Measurements from ENCODE around the gene NSMF.

NSMF gene

DNA sequence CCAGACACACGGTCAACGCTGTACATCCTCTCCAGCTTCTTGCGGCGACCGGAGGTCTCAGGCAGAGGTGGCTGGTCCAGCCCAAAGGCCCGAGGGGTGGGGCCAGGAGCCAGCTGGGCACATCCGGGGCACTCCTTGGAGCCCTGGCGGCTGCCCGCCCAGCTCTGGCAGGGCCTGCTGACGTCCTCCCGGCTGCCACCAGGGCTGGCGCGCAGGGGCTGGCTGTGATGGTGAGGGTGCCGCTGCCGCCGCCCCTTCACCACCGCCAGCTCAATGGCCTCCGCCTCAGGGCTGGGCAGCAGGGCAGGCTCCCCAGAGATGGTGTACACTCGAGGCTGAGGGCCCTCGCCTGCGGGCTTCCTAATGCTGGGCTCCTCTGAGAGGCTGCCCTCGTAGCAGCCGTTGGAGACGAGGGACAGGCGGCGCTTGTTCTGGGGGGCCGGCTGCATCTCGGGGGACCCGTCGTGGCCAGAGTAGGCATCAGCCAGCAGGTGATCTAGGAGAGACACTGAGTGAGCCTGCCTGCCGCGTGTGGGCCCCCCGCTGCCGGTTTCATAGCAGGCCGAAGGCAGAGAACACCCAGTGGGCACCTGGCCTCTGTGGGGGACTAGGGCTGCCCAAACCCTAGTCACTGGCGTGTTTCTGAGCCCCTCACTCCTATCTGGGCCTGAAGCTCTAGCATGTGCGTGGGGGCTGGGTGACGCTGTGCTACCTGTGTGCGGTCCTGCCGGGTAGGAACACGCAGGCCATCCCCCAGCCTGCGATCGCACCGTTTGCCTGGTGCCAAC, 1.5 kb downstream of the NSMF start:
- Histone ChIP-seq H3K27me3 (ENCODE audit: control insufficient read depth in 2 of 2, insufficient read depth in 2 of 2, low read length in 2 of 2) (no peaks in the 10 kb centered on the region), H3K27ac (ENCODE audit: low read depth in 2 of 2, low read length in 2 of 2) (peak overlapping the region in 1 of 2 donors; percentile 16), H3K9ac (ENCODE audit: low read depth in 1 of 2, low read length in 2 of 2) (peak overlapping the region in 1 of 2 donors; percentile 69), H3K36me3 (ENCODE audit: control insufficient read depth in 2 of 2, insufficient read depth in 2 of 2, low read length in 2 of 2) (no peaks in the 10 kb centered on the region), H3K4me3 (ENCODE audit: low read length in 2 of 2) (no peak overlapping the region), H3K4me1 (ENCODE audit: control insufficient read depth in 2 of 2, insufficient read depth in 2 of 2, low read length in 2 of 2) (peaks cover 22 to 24% of the 10 kb centered on the region in 2 donors), H3K9me3 (ENCODE audit: control insufficient read depth in 2 of 2, low read length in 2 of 2) (no peaks in the 10 kb centered on the region)

DNA sequence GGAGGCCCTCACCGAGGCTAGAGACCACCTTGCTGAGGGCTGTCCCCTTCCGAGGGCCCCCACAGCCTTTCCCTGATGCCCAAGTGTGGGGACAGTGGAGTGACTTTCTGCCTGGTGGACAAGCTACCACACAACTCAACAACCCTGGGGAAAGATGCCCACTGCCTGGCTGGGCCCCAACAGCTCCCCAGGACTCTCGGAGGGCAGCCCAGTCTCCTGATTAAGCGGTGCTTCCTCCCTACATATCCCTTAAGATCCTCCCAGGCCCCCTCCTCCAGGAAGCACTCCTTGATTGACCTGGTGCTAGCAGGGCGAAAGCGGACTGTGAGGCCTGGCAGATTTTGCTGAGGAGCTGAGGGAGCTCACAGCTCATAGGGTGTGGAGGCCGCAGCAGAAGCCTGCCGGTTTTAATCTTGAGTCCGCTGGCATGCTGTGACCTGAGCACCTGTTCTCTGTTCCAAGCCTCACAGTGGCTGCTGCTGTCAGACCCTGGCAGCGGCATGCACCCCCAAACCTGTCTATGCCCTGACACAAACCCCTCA, 2.2 kb downstream of the NSMF start:
- no peak overlapping the region for H3K4me3 ChIP-seq (ENCODE audit: low read length in 2 of 2)
- no peaks in the 10 kb centered on the region for H3K36me3 ChIP-seq (ENCODE audit: control insufficient read depth in 2 of 2, insufficient read depth in 2 of 2, low read length in 2 of 2)
- H3K27me3 ChIP-seq (ENCODE audit: control insufficient read depth in 2 of 2, insufficient read depth in 2 of 2, low read length in 2 of 2), result no peaks in the 10 kb centered on the region
- no peak overlapping the region for H3K9ac ChIP-seq (ENCODE audit: low read depth in 1 of 2, low read length in 2 of 2)
- H3K27ac ChIP-seq (ENCODE audit: low read depth in 2 of 2, low read length in 2 of 2), result no peak overlapping the region
- H3K4me1 ChIP-seq (ENCODE audit: control insufficient read depth in 2 of 2, insufficient read depth in 2 of 2, low read length in 2 of 2), result peaks cover 22 to 24% of the 10 kb centered on the region in 2 donors
- H3K9me3 ChIP-seq (ENCODE audit: control insufficient read depth in 2 of 2, low read length in 2 of 2), result no peaks in the 10 kb centered on the region

DNA sequence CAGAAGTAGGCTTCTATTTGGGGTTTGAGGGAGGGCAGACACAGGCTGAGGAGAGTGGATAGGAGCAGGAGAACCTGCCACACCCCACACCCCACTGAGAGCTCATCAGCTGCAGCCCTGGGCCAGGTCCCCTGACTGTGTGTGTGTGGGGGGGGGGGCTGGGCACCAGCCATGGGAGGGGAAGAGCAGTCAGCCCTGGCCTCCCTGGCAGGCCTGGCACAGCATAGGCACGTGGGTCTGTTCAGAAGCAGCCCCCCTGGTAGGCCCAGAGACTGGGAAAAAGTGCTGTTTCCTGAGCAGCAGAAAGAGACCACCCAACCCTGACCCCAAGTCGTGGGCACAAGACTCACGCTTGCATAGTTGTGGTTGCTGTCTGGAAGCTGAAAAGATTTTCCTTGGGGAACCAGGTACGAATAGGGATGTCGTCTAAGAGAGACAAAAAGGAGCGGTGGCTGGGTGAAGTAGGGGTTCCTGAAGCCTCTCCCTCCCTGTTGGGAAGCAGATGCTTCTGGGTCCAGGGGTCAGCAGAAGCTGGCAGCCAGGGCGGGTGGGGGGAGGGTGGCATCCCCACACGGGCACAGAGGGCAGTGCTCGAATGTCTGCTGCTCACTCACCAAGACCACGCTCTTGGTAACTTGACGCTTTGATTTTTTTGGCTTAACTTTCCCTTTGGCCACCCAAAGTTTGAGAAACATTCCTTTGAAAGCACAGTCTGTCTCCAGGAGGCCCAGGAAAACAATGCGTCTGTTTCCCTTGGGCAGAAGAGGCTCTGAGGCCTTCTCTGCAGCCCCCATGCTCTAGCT, 2.9 kb downstream of the NSMF start:
- no peak overlapping the region for H3K27ac ChIP-seq (ENCODE audit: low read depth in 2 of 2, low read length in 2 of 2)
- H3K36me3 ChIP-seq (ENCODE audit: control insufficient read depth in 2 of 2, insufficient read depth in 2 of 2, low read length in 2 of 2), result no peaks in the 10 kb centered on the region
- no peaks in the 10 kb centered on the region for H3K27me3 ChIP-seq (ENCODE audit: control insufficient read depth in 2 of 2, insufficient read depth in 2 of 2, low read length in 2 of 2)
- H3K9ac ChIP-seq (ENCODE audit: low read depth in 1 of 2, low read length in 2 of 2), result no peak overlapping the region
- peaks cover 22 to 24% of the 10 kb centered on the region in 2 donors for H3K4me1 ChIP-seq (ENCODE audit: control insufficient read depth in 2 of 2, insufficient read depth in 2 of 2, low read length in 2 of 2)
- no peak overlapping the region for H3K4me3 ChIP-seq (ENCODE audit: low read length in 2 of 2)
- no peaks in the 10 kb centered on the region for H3K9me3 ChIP-seq (ENCODE audit: control insufficient read depth in 2 of 2, low read length in 2 of 2)

DNA sequence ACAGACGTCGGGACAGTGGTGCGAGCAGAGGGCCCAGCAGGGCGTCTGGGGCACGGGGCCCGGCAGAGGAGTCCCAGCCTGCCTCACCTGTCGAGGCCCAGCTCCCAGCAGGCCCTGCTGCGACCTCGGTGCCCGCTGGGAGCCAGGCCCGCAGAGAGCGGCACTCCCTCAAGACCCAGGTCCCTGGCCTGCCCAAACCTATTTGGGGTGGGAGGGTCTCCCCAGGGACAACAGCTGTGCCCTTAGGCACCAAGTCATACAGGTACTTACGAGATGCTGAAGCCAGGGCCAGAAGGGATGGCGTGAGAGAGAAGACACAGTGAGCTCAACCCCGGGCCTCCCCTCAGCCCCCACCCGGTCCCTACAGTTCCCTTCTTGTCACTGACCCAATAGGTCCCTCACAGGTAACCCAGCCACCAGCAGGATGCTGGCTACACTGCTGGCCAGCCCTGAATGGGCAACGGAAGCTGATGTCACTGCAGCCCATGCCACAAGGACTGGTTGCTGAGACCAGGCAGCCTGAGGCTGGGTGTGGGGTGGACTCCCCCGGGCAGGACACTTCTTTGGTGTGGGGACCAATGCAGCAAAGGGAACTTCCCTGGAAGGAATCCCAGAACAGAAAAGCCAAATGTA, 3.7 kb downstream of the NSMF start:
- Histone ChIP-seq H3K27ac (ENCODE audit: low read depth in 2 of 2, low read length in 2 of 2) (peak overlapping the region in 1 of 2 donors; percentile 95), H3K9ac (ENCODE audit: low read depth in 1 of 2, low read length in 2 of 2) (no peak overlapping the region), H3K36me3 (ENCODE audit: control insufficient read depth in 2 of 2, insufficient read depth in 2 of 2, low read length in 2 of 2) (no peaks in the 10 kb centered on the region), H3K4me1 (ENCODE audit: control insufficient read depth in 2 of 2, insufficient read depth in 2 of 2, low read length in 2 of 2) (peaks cover 22 to 24% of the 10 kb centered on the region in 2 donors), H3K27me3 (ENCODE audit: control insufficient read depth in 2 of 2, insufficient read depth in 2 of 2, low read length in 2 of 2) (no peaks in the 10 kb centered on the region), H3K9me3 (ENCODE audit: control insufficient read depth in 2 of 2, low read length in 2 of 2) (no peaks in the 10 kb centered on the region), H3K4me3 (ENCODE audit: low read length in 2 of 2) (no peak overlapping the region)

DNA sequence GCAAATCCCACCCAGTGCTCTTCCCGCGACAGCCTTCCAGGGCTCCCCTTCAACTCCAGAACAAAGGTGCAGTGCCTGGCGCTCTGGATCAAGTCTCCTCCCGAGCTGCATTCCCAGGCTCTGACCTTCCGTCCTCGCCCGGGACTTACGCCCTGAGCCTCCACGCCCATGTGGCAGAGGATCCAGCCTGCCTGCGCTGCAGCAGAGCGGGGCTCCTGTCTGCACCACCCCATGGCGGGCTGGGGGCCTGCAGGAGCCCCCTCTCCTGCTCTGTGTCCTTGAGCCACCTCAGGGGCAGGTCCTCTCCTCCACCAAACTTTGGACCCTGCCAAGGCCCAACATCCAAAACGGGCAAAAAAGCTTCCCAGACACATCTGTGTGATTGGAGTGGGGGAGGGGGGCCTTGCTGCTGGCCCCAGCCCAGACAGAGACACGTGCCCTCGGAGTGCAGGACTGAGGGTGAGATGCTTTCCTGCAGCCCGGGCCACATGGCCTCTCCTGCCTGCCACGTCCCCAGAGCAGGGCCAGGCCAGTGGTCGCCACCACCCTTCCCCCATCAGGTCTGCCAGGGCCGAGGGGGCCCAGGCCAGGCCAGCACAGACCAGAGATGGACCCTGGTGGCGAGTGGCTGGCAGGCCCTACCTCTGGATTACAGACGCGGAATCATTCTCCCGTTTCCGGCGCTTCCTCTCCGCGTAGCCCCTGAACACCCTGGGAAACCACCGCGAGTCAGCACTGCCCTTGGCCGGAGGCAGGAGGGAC, 4.4 kb downstream of the NSMF start:
- peaks cover 21 to 23% of the 10 kb centered on the region in 2 donors for H3K4me1 ChIP-seq (ENCODE audit: control insufficient read depth in 2 of 2, insufficient read depth in 2 of 2, low read length in 2 of 2)
- peak overlapping the region; percentile 83 to 94 for H3K9ac ChIP-seq (ENCODE audit: low read depth in 1 of 2, low read length in 2 of 2)
- H3K27ac ChIP-seq (ENCODE audit: low read depth in 2 of 2, low read length in 2 of 2), result peak overlapping the region; percentile 92 to 95
- peak overlapping the region; percentile 61 to 77 for H3K4me3 ChIP-seq (ENCODE audit: low read length in 2 of 2)
- no peaks in the 10 kb centered on the region for H3K9me3 ChIP-seq (ENCODE audit: control insufficient read depth in 2 of 2, low read length in 2 of 2)
- peaks cover 0 to 2% of the 10 kb centered on the region in 2 donors for H3K36me3 ChIP-seq (ENCODE audit: control insufficient read depth in 2 of 2, insufficient read depth in 2 of 2, low read length in 2 of 2)
- H3K27me3 ChIP-seq (ENCODE audit: control insufficient read depth in 2 of 2, insufficient read depth in 2 of 2, low read length in 2 of 2), result no peaks in the 10 kb centered on the region

DNA sequence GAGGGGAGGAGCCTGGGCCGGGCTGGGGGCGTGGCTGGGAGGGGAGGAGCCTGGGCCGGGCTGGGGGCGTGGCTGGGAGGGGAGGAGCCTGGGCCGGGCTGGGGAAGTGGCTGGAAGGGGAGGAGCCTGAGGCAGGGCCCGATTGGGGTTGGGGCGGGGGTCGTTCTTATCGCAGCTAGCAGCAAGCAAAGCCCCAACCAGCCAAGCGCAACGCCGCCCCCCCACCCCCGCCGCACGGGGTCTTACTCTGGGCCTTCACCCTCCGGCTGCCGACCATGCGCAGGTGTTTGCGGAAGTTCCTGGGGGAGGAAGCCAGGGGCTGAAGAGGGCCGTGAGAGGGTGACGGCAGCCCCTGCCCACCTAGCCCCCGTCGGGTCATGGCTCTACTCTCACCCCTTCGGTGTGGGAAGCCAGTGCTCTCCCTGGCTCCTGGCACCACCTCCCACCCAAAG, 5.0 kb downstream of the NSMF start:
- H3K27ac ChIP-seq (ENCODE audit: low read depth in 2 of 2, low read length in 2 of 2), result peak overlapping the region; percentile 92 to 95
- H3K4me3 ChIP-seq (ENCODE audit: low read length in 2 of 2), result peak overlapping the region; percentile 61 to 77
- H3K9ac ChIP-seq (ENCODE audit: low read depth in 1 of 2, low read length in 2 of 2), result peak overlapping the region; percentile 83 to 94
- no peaks in the 10 kb centered on the region for H3K9me3 ChIP-seq (ENCODE audit: control insufficient read depth in 2 of 2, low read length in 2 of 2)
- peaks cover 0 to 8% of the 10 kb centered on the region in 2 donors for H3K36me3 ChIP-seq (ENCODE audit: control insufficient read depth in 2 of 2, insufficient read depth in 2 of 2, low read length in 2 of 2)
- no peaks in the 10 kb centered on the region for H3K27me3 ChIP-seq (ENCODE audit: control insufficient read depth in 2 of 2, insufficient read depth in 2 of 2, low read length in 2 of 2)
- peaks cover 17 to 18% of the 10 kb centered on the region in 2 donors for H3K4me1 ChIP-seq (ENCODE audit: control insufficient read depth in 2 of 2, insufficient read depth in 2 of 2, low read length in 2 of 2)

DNA sequence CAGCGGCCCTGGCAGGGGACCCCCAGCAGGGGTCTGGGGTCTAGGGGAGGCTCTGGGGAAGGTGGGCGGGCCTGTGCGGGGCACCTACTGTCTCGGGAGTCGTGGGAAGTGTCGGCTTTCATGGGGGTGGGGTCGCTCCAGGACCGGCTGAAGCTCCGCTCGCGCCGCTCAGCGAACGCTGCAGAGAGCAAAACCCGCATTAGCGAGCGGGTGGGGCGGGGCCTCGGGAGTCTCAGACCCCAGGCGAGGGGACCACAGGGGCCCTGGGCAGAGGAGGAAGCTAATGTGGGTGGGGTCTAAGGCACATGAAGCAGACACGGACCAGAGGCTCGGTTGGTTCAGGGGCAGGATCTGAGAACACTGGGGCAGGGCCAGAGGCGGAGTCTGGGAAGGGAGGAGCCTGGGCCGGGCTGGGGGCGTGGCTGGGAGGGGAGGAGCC, 5.5 kb downstream of the NSMF start:
- Histone ChIP-seq H3K9me3 (ENCODE audit: control insufficient read depth in 2 of 2, low read length in 2 of 2) (no peaks in the 10 kb centered on the region), H3K4me1 (ENCODE audit: control insufficient read depth in 2 of 2, insufficient read depth in 2 of 2, low read length in 2 of 2) (peaks cover 17% of the 10 kb centered on the region in 2 donors), H3K9ac (ENCODE audit: low read depth in 1 of 2, low read length in 2 of 2) (peak overlapping the region in 1 of 2 donors; percentile 11), H3K4me3 (ENCODE audit: low read length in 2 of 2) (peak overlapping the region; percentile 41 to 52), H3K27me3 (ENCODE audit: control insufficient read depth in 2 of 2, insufficient read depth in 2 of 2, low read length in 2 of 2) (no peaks in the 10 kb centered on the region), H3K36me3 (ENCODE audit: control insufficient read depth in 2 of 2, insufficient read depth in 2 of 2, low read length in 2 of 2) (peaks cover 0 to 11% of the 10 kb centered on the region in 2 donors), H3K27ac (ENCODE audit: low read depth in 2 of 2, low read length in 2 of 2) (no peak overlapping the region)

DNA sequence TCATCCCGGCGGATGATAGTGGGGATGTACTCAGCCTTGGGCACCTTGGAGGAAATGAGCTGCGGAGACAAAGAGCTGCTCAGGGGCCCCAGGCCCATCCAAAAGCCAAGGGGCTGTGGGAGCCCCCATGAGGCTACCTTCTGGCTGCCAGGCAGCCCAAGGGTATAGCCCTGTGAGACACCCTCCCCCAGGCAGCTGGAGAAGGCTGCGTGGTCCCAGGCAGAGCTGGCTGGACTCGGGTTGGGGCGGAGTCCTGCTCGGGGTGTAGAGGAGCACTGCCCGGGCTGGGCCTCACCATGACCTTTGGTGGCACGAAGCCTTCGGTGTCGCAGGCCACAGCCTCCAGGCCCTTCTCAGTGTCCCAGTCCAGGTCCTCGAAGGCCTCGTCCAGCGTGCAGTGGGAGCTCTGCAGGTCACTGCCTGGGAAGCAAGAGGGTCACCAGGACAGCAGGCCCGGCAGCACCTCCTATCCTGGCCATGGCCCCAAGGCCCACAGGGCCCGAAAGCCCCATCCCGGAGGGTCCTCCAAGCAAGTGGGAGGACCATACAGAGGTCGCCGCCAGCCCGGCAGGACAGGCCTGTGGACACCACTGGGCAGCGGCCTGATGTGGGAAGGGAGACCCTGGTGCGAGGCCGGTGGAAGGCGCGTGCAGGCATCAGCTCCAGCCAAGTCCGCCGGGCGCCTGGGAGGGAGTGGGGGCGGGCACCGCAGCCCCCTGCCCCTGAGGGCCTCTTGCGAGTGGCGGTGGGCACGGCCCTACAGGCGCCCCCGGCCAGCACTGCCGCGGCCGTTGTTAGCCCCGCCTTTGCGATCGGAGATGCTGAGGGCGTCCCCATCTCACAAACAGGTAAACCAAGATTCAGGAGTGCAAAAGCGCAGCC, 6.1 kb downstream of the NSMF start:
- Histone ChIP-seq H3K36me3 (ENCODE audit: control insufficient read depth in 2 of 2, insufficient read depth in 2 of 2, low read length in 2 of 2) (peaks cover 0 to 11% of the 10 kb centered on the region in 2 donors), H3K4me1 (ENCODE audit: control insufficient read depth in 2 of 2, insufficient read depth in 2 of 2, low read length in 2 of 2) (peaks cover 11% of the 10 kb centered on the region in 2 donors), H3K27me3 (ENCODE audit: control insufficient read depth in 2 of 2, insufficient read depth in 2 of 2, low read length in 2 of 2) (no peaks in the 10 kb centered on the region), H3K27ac (ENCODE audit: low read depth in 2 of 2, low read length in 2 of 2) (no peak overlapping the region), H3K4me3 (ENCODE audit: low read length in 2 of 2) (peak overlapping the region in 1 of 2 donors; percentile 52), H3K9me3 (ENCODE audit: control insufficient read depth in 2 of 2, low read length in 2 of 2) (no peaks in the 10 kb centered on the region), H3K9ac (ENCODE audit: low read depth in 1 of 2, low read length in 2 of 2) (peak overlapping the region in 1 of 2 donors; percentile 11)
